Calu3 (cell line): ENCODE measurements around the gene KLHL2. TPM values are rescaled to one million over a fixed set of nuclear protein-coding genes. Genes with fewer than 3 reads are reported as not detected.

Source experiments
- BruUV-seq: library from RNA; stranded (reverse); fragments of 400-500 nt; replicated peaks from 2 replicates; lab custom pipeline; 2021; lab: Mats Ljungman, UMichigan
- CTCF ChIA-PET: fragments of 300-600 bp; sonication (Branson Sonifier 250); formaldehyde crosslinking; loops from one replicate; lab custom pipeline; 2022; ENCODE audit warnings: antibody characterized with exemption; lab: Charles Lee
- DNase-seq: peaks from one replicate; pipeline ENCODE4 v3.0.0; 2022
- H3K27ac Mint-ChIP-seq: one replicate; pipeline ENCODE4 v1.8.0; 2022; ENCODE audit warnings: mixed read lengths; ENCODE audit not compliant: unreplicated experiment
- H3K27me3 Mint-ChIP-seq: one replicate; pipeline ENCODE4 v1.8.0; 2022; ENCODE audit warnings: mixed read lengths; ENCODE audit not compliant: unreplicated experiment
- H3K36me3 Mint-ChIP-seq: one replicate; pipeline ENCODE4 v1.8.0; 2022; ENCODE audit warnings: mild to moderate bottlenecking, moderate library complexity, mixed read lengths; ENCODE audit not compliant: insufficient read depth, unreplicated experiment
- H3K4me1 Mint-ChIP-seq: one replicate; pipeline ENCODE4 v1.8.0; 2022; ENCODE audit warnings: mild to moderate bottlenecking, low read depth, mixed read lengths; ENCODE audit not compliant: unreplicated experiment
- H3K4me3 Mint-ChIP-seq: one replicate; pipeline ENCODE4 v1.8.0; 2022; ENCODE audit warnings: mild to moderate bottlenecking, low read depth, moderate library complexity, mixed read lengths; ENCODE audit not compliant: unreplicated experiment
- H3K9me3 Mint-ChIP-seq: one replicate; pipeline ENCODE4 v1.8.0; 2022; ENCODE audit warnings: low read depth, mixed read lengths; ENCODE audit not compliant: unreplicated experiment
- intact Hi-C: fragments of 100-400 bp; cut with micrococcal nuclease; formaldehyde crosslinking; loops from one replicate; pipeline ENCODE4 v1.10.0; 2022; ENCODE audit not compliant: unreplicated experiment
- total RNA-seq: library from RNA; stranded (reverse); gene quantifications from 2 replicates; pipeline ENCODE4 v1.2.3, GENCODE V29; 2022
- TF ChIP-seq, protein P1 (sequence below): fragments of 200-600 bp; IDR thresholded peaks from one replicate; pipeline ENCODE4 v1.8.0; 2022; ENCODE audit warnings: antibody characterized with exemption; ENCODE audit not compliant: unreplicated experiment

KLHL2 gene
- total RNA-seq, 1 experiment from 2014 or later, result 12.9 TPM

- no TSS peak for BruUV-seq
- TF ChIP-seq, protein P1, sequence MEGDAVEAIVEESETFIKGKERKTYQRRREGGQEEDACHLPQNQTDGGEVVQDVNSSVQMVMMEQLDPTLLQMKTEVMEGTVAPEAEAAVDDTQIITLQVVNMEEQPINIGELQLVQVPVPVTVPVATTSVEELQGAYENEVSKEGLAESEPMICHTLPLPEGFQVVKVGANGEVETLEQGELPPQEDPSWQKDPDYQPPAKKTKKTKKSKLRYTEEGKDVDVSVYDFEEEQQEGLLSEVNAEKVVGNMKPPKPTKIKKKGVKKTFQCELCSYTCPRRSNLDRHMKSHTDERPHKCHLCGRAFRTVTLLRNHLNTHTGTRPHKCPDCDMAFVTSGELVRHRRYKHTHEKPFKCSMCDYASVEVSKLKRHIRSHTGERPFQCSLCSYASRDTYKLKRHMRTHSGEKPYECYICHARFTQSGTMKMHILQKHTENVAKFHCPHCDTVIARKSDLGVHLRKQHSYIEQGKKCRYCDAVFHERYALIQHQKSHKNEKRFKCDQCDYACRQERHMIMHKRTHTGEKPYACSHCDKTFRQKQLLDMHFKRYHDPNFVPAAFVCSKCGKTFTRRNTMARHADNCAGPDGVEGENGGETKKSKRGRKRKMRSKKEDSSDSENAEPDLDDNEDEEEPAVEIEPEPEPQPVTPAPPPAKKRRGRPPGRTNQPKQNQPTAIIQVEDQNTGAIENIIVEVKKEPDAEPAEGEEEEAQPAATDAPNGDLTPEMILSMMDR, result no peak
Measured at GRCh38 chr4:165312506-165312905, 105.1 kb downstream of the KLHL2 start.

DNA sequence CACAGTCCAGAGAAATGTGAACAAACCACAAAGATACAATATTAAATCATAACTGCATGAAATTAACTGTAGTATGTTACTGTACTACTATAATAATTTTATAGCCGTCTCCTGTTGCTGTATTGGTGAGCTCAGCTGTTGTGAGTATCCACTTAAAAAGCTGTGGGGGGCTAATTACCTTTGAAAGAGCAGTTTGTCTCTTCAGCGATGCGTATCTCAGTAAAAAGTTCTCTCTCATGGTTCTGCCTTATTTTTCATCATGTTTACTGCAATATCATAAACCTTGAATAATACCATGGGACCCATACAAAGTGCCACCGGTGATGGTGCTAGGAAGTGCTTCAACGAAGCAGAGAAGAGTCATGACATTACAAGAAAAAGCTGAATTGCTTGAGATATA is 111.7 kb downstream of the KLHL2 start:
- no peak overlapping the region for H3K4me3 Mint-ChIP-seq
- DNase-seq, result no peak
- H3K27ac Mint-ChIP-seq, result no peak overlapping the region
- H3K36me3 Mint-ChIP-seq, result no peaks in the 10 kb centered on the region
- no peaks in the 10 kb centered on the region for H3K4me1 Mint-ChIP-seq
- intact Hi-C loops, result no loop called here
- H3K27me3 Mint-ChIP-seq, result no peaks in the 10 kb centered on the region
- CTCF ChIA-PET, result no interaction called here
- TF ChIP-seq, protein P1, result no peak
- BruUV-seq, result no TSS peak
- no peaks in the 10 kb centered on the region for H3K9me3 Mint-ChIP-seq

More at GRCh38 chr4:165312506-165312905, 105.1 kb downstream of the KLHL2 start:
- Mint-ChIP-seq H3K27me3 (no peaks in the 10 kb centered on the region), H3K27ac (no peak overlapping the region), H3K4me3 (no peak overlapping the region), H3K4me1 (no peaks in the 10 kb centered on the region), H3K9me3 (no peaks in the 10 kb centered on the region), H3K36me3 (no peaks in the 10 kb centered on the region)
- CTCF ChIA-PET, result no interaction called here
- intact Hi-C loops, result no loop called here
- no peak for DNase-seq

- DNase-seq, result no peak
- Mint-ChIP-seq H3K27ac (no peak overlapping the region), H3K27me3 (no peaks in the 10 kb centered on the region), H3K9me3 (no peaks in the 10 kb centered on the region), H3K36me3 (no peaks in the 10 kb centered on the region), H3K4me1 (no peaks in the 10 kb centered on the region), H3K4me3 (no peak overlapping the region)
- intact Hi-C loops, result no loop called here
- CTCF ChIA-PET, result no interaction called here
- no TSS peak for BruUV-seq
- TF ChIP-seq, protein P1, result no peak
Measured at GRCh38 chr4:165319509-165319908, 112.1 kb downstream of the KLHL2 start.

- no peaks in the 10 kb centered on the region for H3K27me3 Mint-ChIP-seq
- no peak overlapping the region for H3K27ac Mint-ChIP-seq
- DNase-seq, result no peak
- H3K4me3 Mint-ChIP-seq, result no peak overlapping the region
- H3K4me1 Mint-ChIP-seq, result no peaks in the 10 kb centered on the region
- intact Hi-C loops, result no loop called here
- BruUV-seq, result no TSS peak
- CTCF ChIA-PET, result no interaction called here
- TF ChIP-seq, protein P1, result no peak
- H3K9me3 Mint-ChIP-seq, result no peaks in the 10 kb centered on the region
- H3K36me3 Mint-ChIP-seq, result no peaks in the 10 kb centered on the region
Measured at GRCh38 chr4:165324236-165324917, 117.0 kb downstream of the KLHL2 start.
